ENCODE data around the gene CSPG5. TPM values are rescaled to one million over a fixed set of nuclear protein-coding genes. Genes with fewer than 3 reads are reported as not detected.

CSPG5 gene
- polyA plus RNA-seq, 2 of the 4 experiments (the other 2 are of a cell fraction), result 0.14 to 0.93 TPM

DNA sequence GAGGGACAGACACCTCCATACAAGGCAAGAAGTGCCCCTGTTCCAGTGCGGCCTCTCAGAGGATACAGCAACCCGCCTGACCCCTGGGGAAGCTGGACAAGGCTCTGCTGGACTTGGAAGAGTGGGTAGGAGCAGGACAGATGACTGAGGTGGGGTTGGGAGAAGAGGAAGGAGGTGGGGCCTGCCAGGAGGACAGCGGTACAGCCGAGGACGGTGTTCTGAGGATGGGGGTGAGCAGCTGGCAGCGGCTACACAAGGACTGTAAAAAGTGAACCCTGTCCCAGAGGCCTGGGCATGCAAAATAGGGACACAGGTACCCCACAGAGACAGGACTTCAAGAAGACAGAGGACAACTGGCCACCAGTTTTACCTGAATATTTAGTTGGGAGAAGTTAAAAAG, 41.7 kb downstream of the CSPG5 start:
- TF ChIP-seq ZC3H11A (IDR thresholded peaks at IDR 0.05) (no peak), HOXA7 (CRISPR knock-in tag; IDR thresholded peaks at IDR 0.05) (no peak), USF2 (IDR thresholded peaks at IDR 0.05) (no peak), HOXB5 (CRISPR knock-in tag; IDR thresholded peaks at IDR 0.05) (no peak), ZFP36 (IDR thresholded peaks at IDR 0.05; ENCODE audit: borderline replicate concordance, partially characterized antibody) (no peak), MAFK (IDR thresholded peaks at IDR 0.05; ENCODE audit: partially characterized antibody) (no peak), HEYL (CRISPR knock-in tag; IDR thresholded peaks at IDR 0.05) (no peak), EHMT2 (IDR thresholded peaks at IDR 0.05; ENCODE audit: low read depth) (no peak), NFE2L2 (conservative IDR thresholded peaks at IDR 0.05; ENCODE audit: low read length) (no peak), POLR2A (IDR thresholded peaks at IDR 0.05; ENCODE audit: low read length) (no peak), RFX5 (IDR thresholded peaks at IDR 0.05) (no peak), FOSL2 (IDR thresholded peaks at IDR 0.05) (no peak), FOSL2 (CRISPR knock-in tag; IDR thresholded peaks at IDR 0.05) (no peak), CBX2 (IDR thresholded peaks at IDR 0.05; ENCODE audit: borderline replicate concordance, low read depth) (no peak), E2F6 (IDR thresholded peaks at IDR 0.05; ENCODE audit: borderline replicate concordance, low read depth) (no peak), CHD4 (IDR thresholded peaks at IDR 0.05; ENCODE audit: borderline replicate concordance) (no peak), NPAS2 (CRISPR knock-in tag; IDR thresholded peaks at IDR 0.05; ENCODE audit: borderline replicate concordance) (no peak), SMC3 (IDR thresholded peaks at IDR 0.05) (no peak), SREBF2 (IDR thresholded peaks at IDR 0.05) (no peak)
- TF ChIP-seq, protein P1, sequence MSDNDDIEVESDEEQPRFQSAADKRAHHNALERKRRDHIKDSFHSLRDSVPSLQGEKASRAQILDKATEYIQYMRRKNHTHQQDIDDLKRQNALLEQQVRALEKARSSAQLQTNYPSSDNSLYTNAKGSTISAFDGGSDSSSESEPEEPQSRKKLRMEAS (IDR thresholded peaks at IDR 0.05), result no peak
- no peak overlapping the region for H3K27ac ChIP-seq
- WGBS (ENCODE audit: missing lambda C conversion rate), result 92% methylated on average over 4 of the region's 6 CpGs
- H3K4me3 ChIP-seq, result no peak overlapping the region
- H3K4me1 ChIP-seq, result no peaks in the 10 kb centered on the region
- H3K9me3 ChIP-seq, result no peaks in the 10 kb centered on the region; the same call in 2 of the 3 replicates
- FAIRE-seq, result no peak
- ChIA-PET POLR2A (no interaction called here), CTCF (interaction anchor here (5.2 kb wide), 1 partner anchor 14 kb away, joined by 25 read pairs; no protein-coding TSS in a partner anchor)
- no peak for ATAC-seq
- DNase-seq (ENCODE audit: low read depth in 1 of 2, low spot score in 1 of 2), result no peak
- H3K4me2 ChIP-seq, result no peak overlapping the region

GRCh38 chr3:47536221-47536891, 42.3 kb downstream of the CSPG5 start:
- TF ChIP-seq CBX2 (IDR thresholded peaks at IDR 0.05; ENCODE audit: borderline replicate concordance, low read depth), result no peak
- no peaks in the 10 kb centered on the region for H3K4me1 ChIP-seq
- H3K9me3 ChIP-seq, result no peaks in the 10 kb centered on the region; the same call in 2 of the 3 replicates
- FAIRE-seq, result no peak
- no peak overlapping the region for H3K4me3 ChIP-seq
- H3K4me2 ChIP-seq, result no peak overlapping the region
- 79% methylated on average over 5 of the region's 19 CpGs for WGBS (ENCODE audit: missing lambda C conversion rate)
- no peak; a peak in 1 of 6 replicates for ATAC-seq
- DNase-seq (ENCODE audit: low read depth in 1 of 2, low spot score in 1 of 2), result no peak
- H3K27ac ChIP-seq, result no peak overlapping the region
- CTCF ChIA-PET, result interaction anchor here (5.2 kb wide), 1 partner anchor 13 kb away, joined by 25 read pairs; no protein-coding TSS in a partner anchor
- POLR2A ChIA-PET, result no interaction called here

- POLR2A ChIA-PET, result no interaction called here
- no peak overlapping the region for H3K4me3 ChIP-seq
- CTCF ChIA-PET, result interaction anchor here (0.6 to 5.2 kb wide), 3 partner anchors 11 to 255 kb away, joined by 3 to 25 read pairs (median 10); no protein-coding TSS in a partner anchor
- DNase-seq (ENCODE audit: low read depth in 1 of 2, low spot score in 1 of 2) (no peak), FAIRE-seq (no peak), ATAC-seq (no peak)
- TF ChIP-seq FOXS1 (CRISPR knock-in tag; IDR thresholded peaks at IDR 0.05) (no peak), MAZ (IDR thresholded peaks at IDR 0.05; ENCODE audit: borderline replicate concordance, low read depth, low read length) (no peak), CEBPB (IDR thresholded peaks at IDR 0.05) (no peak), HOXB13 (CRISPR knock-in tag; IDR thresholded peaks at IDR 0.05; ENCODE audit: low read depth) (no peak), RCOR1 (IDR thresholded peaks at IDR 0.05; ENCODE audit: low read depth, low read length) (no peak), GATA3 (IDR thresholded peaks at IDR 0.05; ENCODE audit: borderline replicate concordance) (no peak), E2F6 (IDR thresholded peaks at IDR 0.05; ENCODE audit: borderline replicate concordance, low read depth) (no peak), HOXB5 (CRISPR knock-in tag; IDR thresholded peaks at IDR 0.05) (no peak), HOXA7 (CRISPR knock-in tag; IDR thresholded peaks at IDR 0.05) (no peak), BCL3 (IDR thresholded peaks at IDR 0.05) (no peak), EHMT2 (IDR thresholded peaks at IDR 0.05; ENCODE audit: low read depth) (no peak), POLR2A (IDR thresholded peaks at IDR 0.05; ENCODE audit: low read length) (no peak), MYC (IDR thresholded peaks at IDR 0.05; ENCODE audit: borderline replicate concordance, low read length) (no peak), TFCP2L1 (CRISPR knock-in tag; IDR thresholded peaks at IDR 0.05) (no peak), NPAS2 (CRISPR knock-in tag; IDR thresholded peaks at IDR 0.05; ENCODE audit: borderline replicate concordance) (no peak), HDAC2 (IDR thresholded peaks at IDR 0.05) (no peak), RARB (CRISPR knock-in tag; IDR thresholded peaks at IDR 0.05) (no peak)
- TF ChIP-seq, protein P1 (IDR thresholded peaks at IDR 0.05), result no peak
- 22% methylated on average over 5 of the region's 5 CpGs for WGBS (ENCODE audit: missing lambda C conversion rate)
- no peak overlapping the region for H3K4me2 ChIP-seq
- H3K9me3 ChIP-seq, result no peaks in the 10 kb centered on the region; the same call in 2 of the 3 replicates
- H3K4me1 ChIP-seq, result no peaks in the 10 kb centered on the region
- no peak overlapping the region for H3K27ac ChIP-seq
Observed at GRCh38 chr3:47533996-47534454, 44.6 kb downstream of the CSPG5 start.

Measured in A549 (cell line).